HepG2 (cell line): ENCODE data around the gene CSTB. TPM values are rescaled to one million over a fixed set of nuclear protein-coding genes. Genes with fewer than 3 reads are reported as not detected.

Experiments
- ATAC-seq: fragments of 200-7000 bp; cut with Tn5 transposase; 3 replicates; pipeline ENCODE4 v1.9.1; 2020; ENCODE audit warnings: mild to moderate bottlenecking, moderate library complexity
- BruUV-seq: library from RNA; stranded (reverse); fragments of 400-500 nt; replicated peaks from 2 replicates; lab custom pipeline; 2021; lab: Mats Ljungman, UMichigan
- CTCF ChIA-PET: fragments of 300-600 bp; formaldehyde crosslinking; extraction: SDS; loops from one replicate; lab custom pipeline; 2021; ENCODE audit warnings: low total read pairs, inconsistent platforms, low intra/inter-chr PET ratio; lab: Yijun Ruan, JAX
- POLR2A ChIA-PET: fragments of 350-600 bp; sonication (Branson Sonifier 250); formaldehyde crosslinking; loops from one replicate; lab custom pipeline; 2020; ENCODE audit warnings: antibody characterized with exemption, inconsistent platforms; lab: Yijun Ruan, JAX
- DNase-seq: peaks from one replicate; pipeline ENCODE4 v3.0.0-alpha.2; 2015; ENCODE audit warnings: low spot score
- FAIRE-seq: peaks from 3 replicates; lab custom pipeline; 2011; peaks lifted over from hg19 to GRCh38; lab: Jason Lieb, UNC
- H2AFZ ChIP-seq: one replicate; pipeline ENCODE4 v1.6.1; 2011; ENCODE audit warnings: low read length, inconsistent platforms
- H3K27ac ChIP-seq: fragments of 300-600 bp; 3 replicates; pipeline ENCODE4 v1.8.0; 2011; ENCODE audit warnings: mixed run types, mild to moderate bottlenecking, mixed read lengths, low read length, inconsistent platforms; ENCODE audit not compliant: insufficient read depth; ENCODE audit errors: extremely low read length
- H3K27me3 ChIP-seq, 2 experiments: fragments of 200-600 bp in 1 of 2; 2 replicates in 1 of 2; 3 replicates in 1 of 2; pipeline versions ENCODE4 v1.6.0 to v1.8.0; 2011; ENCODE audit warnings: low read length in 2 of 2, mild to moderate bottlenecking in 2 of 2, moderate library complexity in 2 of 2, inconsistent platforms in 1 of 2; ENCODE audit not compliant: insufficient read depth in 2 of 2, control insufficient read depth in 1 of 2
- H3K36me3 ChIP-seq, 2 experiments: fragments of 200-600 bp in 1 of 2; replicated peaks in 1 of 2; 2 replicates in 1 of 2; 3 replicates in 1 of 2; pipeline versions ENCODE4 v1.5.1 to v1.8.0; 2011; ENCODE audit warnings: low read length in 2 of 2, inconsistent platforms in 1 of 2; ENCODE audit not compliant: insufficient read depth in 2 of 2, control insufficient read depth in 1 of 2
- H3K4me1 ChIP-seq: 2 replicates; pipeline ENCODE4 v1.5.1; 2012; ENCODE audit warnings: low read length, inconsistent platforms; ENCODE audit not compliant: insufficient read depth
- H3K4me2 ChIP-seq: 2 replicates; pipeline ENCODE4 v1.6.0; 2011; ENCODE audit warnings: low read depth, low read length, inconsistent platforms
- H3K4me3 ChIP-seq, 3 experiments: fragments of 200-600 bp in 1 of 3; sonication (generic), shearing (Covaris generic) in 1 of 3; replicated peaks in 1 of 3; 2 replicates each; pipeline ENCODE4 v1.5.1; 2011 to 2016; ENCODE audit warnings: low read length in 3 of 3, inconsistent platforms in 2 of 3, low read depth in 2 of 3, mild to moderate bottlenecking in 2 of 3, control low read depth in 1 of 3, mixed read lengths in 1 of 3; ENCODE audit not compliant: insufficient read depth in 1 of 3
- H3K79me2 ChIP-seq: one replicate; pipeline ENCODE4 v1.6.1; 2011; ENCODE audit warnings: low read length, inconsistent platforms; ENCODE audit not compliant: insufficient read depth
- H3K9ac ChIP-seq: 2 replicates; pipeline ENCODE4 v1.6.0; 2011; ENCODE audit warnings: mild to moderate bottlenecking, low read depth, low read length, inconsistent platforms; ENCODE audit not compliant: insufficient read depth
- H3K9me3 ChIP-seq: 2 replicates; pipeline ENCODE4 v1.5.1; 2012; ENCODE audit warnings: mild to moderate bottlenecking, low read length
- H4K20me1 ChIP-seq: 2 replicates; pipeline ENCODE4 v1.6.0; 2011; ENCODE audit warnings: inconsistent platforms, mild to moderate bottlenecking, low read length, moderate library complexity; ENCODE audit not compliant: insufficient read depth
- AGO2 ChIP-seq: fragments of 200-400 bp; formaldehyde crosslinking; optimal IDR thresholded peaks from 2 replicates; pipeline ENCODE3; 2017; ENCODE audit warnings: mild to moderate bottlenecking, low read depth, low read length, moderate library complexity
- EED ChIP-seq: sonication (generic); formaldehyde crosslinking; IDR thresholded peaks from 2 replicates; pipeline ENCODE4 v1.5.0; 2020; ENCODE audit warnings: mild to moderate bottlenecking, missing genetic modification reagents
- GFI1 ChIP-seq: sonication (generic); formaldehyde crosslinking; IDR thresholded peaks from 2 replicates; pipeline ENCODE4 v1.5.0; 2020; ENCODE audit warnings: missing genetic modification reagents, mild to moderate bottlenecking, borderline replicate concordance
- HMG20B ChIP-seq: conservative IDR thresholded peaks from 2 replicates; pipeline ENCODE4 v1.6.1; 2016; ENCODE audit warnings: missing genetic modification reagents, missing compliant biosample characterization
- HOXA7 ChIP-seq: sonication (generic); formaldehyde crosslinking; IDR thresholded peaks from 2 replicates; pipeline ENCODE4 v1.8.1; 2022; ENCODE audit warnings: mild to moderate bottlenecking, missing genetic modification reagents, moderate library complexity
- IRF2 ChIP-seq: IDR thresholded peaks from 2 replicates; pipeline ENCODE4 v1.6.1; 2018; ENCODE audit warnings: missing genetic modification reagents, missing compliant biosample characterization
- KDM2A ChIP-seq: sonication (generic); formaldehyde crosslinking; IDR thresholded peaks from 2 replicates; pipeline ENCODE4 v1.4.0; 2020; ENCODE audit warnings: low read depth, missing genetic modification reagents, borderline replicate concordance
- KMT2A ChIP-seq: sonication (generic); formaldehyde crosslinking; IDR thresholded peaks from 2 replicates; pipeline ENCODE4 v1.4.0; 2020; ENCODE audit warnings: missing genetic modification reagents
- MNT ChIP-seq: fragments of 450-650 bp; IDR thresholded peaks from 2 replicates; pipeline ENCODE4 v1.6.1; 2016
- MXD1 ChIP-seq: sonication (generic); formaldehyde crosslinking; IDR thresholded peaks from 2 replicates; pipeline ENCODE4 v1.4.0; 2020; ENCODE audit warnings: mild to moderate bottlenecking, missing genetic modification reagents
- NR0B2 ChIP-seq: sonication (generic); formaldehyde crosslinking; IDR thresholded peaks from 2 replicates; pipeline ENCODE4 v1.4.0; 2020; ENCODE audit warnings: mild to moderate bottlenecking, missing genetic modification reagents
- PBX2 ChIP-seq: IDR thresholded peaks from 2 replicates; pipeline ENCODE4 v1.6.1; 2016; ENCODE audit warnings: control low read depth
- PLRG1 ChIP-seq: fragments of 450-650 bp; conservative IDR thresholded peaks from 2 replicates; pipeline ENCODE4 v1.6.1; 2016
- SSRP1 ChIP-seq: IDR thresholded peaks from 2 replicates; pipeline ENCODE4 v1.6.1; 2016; ENCODE audit warnings: control low read depth
- TBL1XR1 ChIP-seq: fragments of 150-350 bp; IDR thresholded peaks from 2 replicates; pipeline ENCODE4 v1.6.1; 2014; ENCODE audit warnings: borderline replicate concordance, low read length; ENCODE audit not compliant: partially characterized antibody
- ZBTB44 ChIP-seq: sonication (generic); formaldehyde crosslinking; IDR thresholded peaks from 2 replicates; pipeline ENCODE4 v1.4.0; 2020; ENCODE audit warnings: missing genetic modification reagents
- ZNF264 ChIP-seq: sonication (generic); formaldehyde crosslinking; IDR thresholded peaks from 2 replicates; pipeline ENCODE4 v1.4.0; 2020; ENCODE audit warnings: missing genetic modification reagents
- ZNF296 ChIP-seq: sonication (generic); formaldehyde crosslinking; conservative IDR thresholded peaks from 2 replicates; pipeline ENCODE4 v1.5.0; 2020; ENCODE audit warnings: mild to moderate bottlenecking, missing genetic modification reagents
- ZNF367 ChIP-seq: sonication (generic); formaldehyde crosslinking; IDR thresholded peaks from 2 replicates; pipeline ENCODE4 v1.4.0; 2020; ENCODE audit warnings: missing genetic modification reagents, borderline replicate concordance
- ZNF704 ChIP-seq: sonication (generic); formaldehyde crosslinking; IDR thresholded peaks from 2 replicates; pipeline ENCODE4 v1.8.1; 2023; ENCODE audit warnings: mild to moderate bottlenecking, inconsistent platforms, moderate library complexity, missing genetic modification reagents, borderline replicate concordance
- WGBS: methylation state at CpG from one replicate; pipeline ENCODE4 v1.1.6; 2017; ENCODE audit warnings: low lambda C conversion rate; 5-methylcytosine and 5-hydroxymethylcytosine counted together
- in situ Hi-C: cut with HindIII; loops from 2 replicates; pipeline ENCODE4 v1.10.0; 2017; ENCODE audit warnings: low pct_unique_long_range_greater_than_20kb; ENCODE audit not compliant: extremely low pct_ligation_motif_present
- intact Hi-C: fragments of 100-400 bp; cut with micrococcal nuclease; formaldehyde crosslinking; loops from one replicate; pipeline ENCODE4 v1.10.0; 2022; ENCODE audit not compliant: unreplicated experiment
- polyA plus RNA-seq, 8 experiments: library from polyadenylated mRNA; depleted of rRNA in 3 of 8; stranded (reverse) in 7 of 8; unstranded in 1 of 8; fragments of >200 nt; fragmentation: Illumina TruSeq in 4 of 8; extraction: Trizol in 4 of 8; gene quantifications; 2 replicates each; pipeline versions ENCODE4 v1.2.1 to v1.2.3, GENCODE V29; 2011 to 2016; ENCODE audit warnings: low read depth in 4 of 8, missing spikeins in 1 of 8, mixed read lengths in 1 of 8; ENCODE audit not compliant: insufficient read depth in 1 of 8
- total RNA-seq, 5 experiments: library from RNA; depleted of rRNA; stranded (reverse); fragments of >200 nt; fragmentation: Illumina TruSeq; extraction: Trizol; gene quantifications; 2 replicates each; pipeline ENCODE4 v1.2.3, GENCODE V29; 2016; ENCODE audit warnings: low read depth in 1 of 5

Gene CSTB
- total and polyA plus RNA-seq, 2 of the 13 experiments (the other 11 are each of a cell fraction or from before 2014, with no cell fraction given), result 11.7 to 94.1 TPM

GRCh38 chr21:43728154-43728466 is 48.0 kb downstream of the CSTB start:
- BruUV-seq, result TSS peak; percentile 64
- ChIA-PET CTCF (no interaction called here), POLR2A (interaction anchor here (1.0 to 5.5 kb wide), 16 partner anchors 9 to 118 kb away, joined by 3 to 43 read pairs (median 10); partner anchors contain the start of genes PDXK and RRP1)
- Histone ChIP-seq H3K9me3 (no peaks in the 10 kb centered on the region), H3K36me3 (peaks cover 5 to 15% of the 10 kb centered on the region in 2 experiments; a peak in 4 of 5 replicates), H3K4me1 (peaks cover 63% of the 10 kb centered on the region), H4K20me1 (no peaks in the 10 kb centered on the region), H3K4me2 (peak overlapping the region; percentile 96), H2AFZ (no peak overlapping the region), H3K4me3 (peak overlapping the region; percentile 75 to 96 (median 82)), H3K79me2 (peaks cover 71% of the 10 kb centered on the region), H3K9ac (peak overlapping the region; percentile 86), H3K27me3 (no peaks in the 10 kb centered on the region; a peak in 1 of 5 replicates), H3K27ac (peak overlapping the region; percentile 93)
- FAIRE-seq (no peak), ATAC-seq (peak; percentile 28; the same call in 2 of the 3 replicates), DNase-seq (no peak)
- in situ Hi-C loops (no loop called here), intact Hi-C loops (no loop called here)
- 0% methylated on average over 4 of the region's 7 CpGs for WGBS
- TF ChIP-seq IRF2 (CRISPR knock-in tag), result no peak
- no peak for TF ChIP-seq KDM2A
- TF ChIP-seq MXD1 (CRISPR knock-in tag), result no peak
- no peak for TF ChIP-seq PLRG1
- TF ChIP-seq HOXA7 (CRISPR knock-in tag), result no peak
- TF ChIP-seq EED (CRISPR knock-in tag), result peak; percentile 79; the same call in 1 of the 2 replicates
- TF ChIP-seq ZNF296 (CRISPR knock-in tag), result 0 out of 2 replicates have a peak, but pooled peaks have one; percentile 4
- TF ChIP-seq SSRP1, result 0 out of 2 replicates have a peak, but pooled peaks have one; percentile 49
- TF ChIP-seq PBX2, result 0 out of 2 replicates have a peak, but pooled peaks have one; percentile 9
- TF ChIP-seq ZNF367 (CRISPR knock-in tag), result no peak
- TF ChIP-seq GFI1 (CRISPR knock-in tag), result peak; percentile 58; the same call in 1 of the 2 replicates
- TF ChIP-seq ZNF264 (CRISPR knock-in tag), result no peak
- peak; percentile 2 for TF ChIP-seq TBL1XR1
- TF ChIP-seq NR0B2, result no peak
- TF ChIP-seq MNT, result no peak
- no peak for TF ChIP-seq KMT2A (CRISPR knock-in tag)
- no peak for TF ChIP-seq ZNF704 (CRISPR knock-in tag)
- no peak for TF ChIP-seq ZBTB44 (CRISPR knock-in tag)
- TF ChIP-seq HMG20B (CRISPR knock-in tag), result no peak
- TF ChIP-seq AGO2, result peak; percentile 39
